MM.1S (cell line): Measurements from ENCODE around the gene SLC1A7.

ENCODE experiments used
- DNase-seq: peaks from one replicate; pipeline ENCODE4 v3.0.0-alpha.2; 2015
- H2AFZ ChIP-seq: fragments of 300-600 bp; sonication (generic); 2 replicates; pipeline ENCODE4 v1.6.0; 2016; ENCODE audit warnings: antibody characterized with exemption, low read length
- H3F3A ChIP-seq: fragments of 300-600 bp; sonication (generic); 2 replicates; pipeline ENCODE4 v1.6.1; 2016; ENCODE audit warnings: mild to moderate bottlenecking, antibody characterized with exemption, low read length, moderate library complexity, mixed read lengths; ENCODE audit not compliant: insufficient read depth
- H3K27ac ChIP-seq: fragments of 300-600 bp; sonication (generic); 2 replicates; pipeline ENCODE4 v1.5.1; 2016; ENCODE audit warnings: mild to moderate bottlenecking, low read length
- H3K27me3 ChIP-seq: fragments of 300-600 bp; sonication (generic); replicated peaks from 2 replicates; pipeline ENCODE4 v1.6.0; 2016; ENCODE audit warnings: low read length; ENCODE audit not compliant: insufficient read depth
- H3K36me3 ChIP-seq: fragments of 300-600 bp; sonication (generic); replicated peaks from 2 replicates; pipeline ENCODE4 v1.6.1; 2016; ENCODE audit warnings: mild to moderate bottlenecking, low read length, mixed read lengths; ENCODE audit not compliant: insufficient read depth
- H3K4me1 ChIP-seq: fragments of 300-600 bp; sonication (generic); 2 replicates; pipeline ENCODE4 v1.6.1; 2016; ENCODE audit warnings: low read length, mixed read lengths
- H3K4me2 ChIP-seq: fragments of 300-600 bp; sonication (generic); 2 replicates; pipeline ENCODE4 v1.6.0; 2016; ENCODE audit warnings: low read depth, low read length
- H3K4me3 ChIP-seq: fragments of 300-600 bp; sonication (generic); 2 replicates; pipeline ENCODE4 v1.5.1; 2016; ENCODE audit warnings: low read length, mixed read lengths
- H3K79me2 ChIP-seq: fragments of 300-600 bp; sonication (generic); 2 replicates; pipeline ENCODE4 v1.6.1; 2016; ENCODE audit warnings: mixed run types, low read length, mixed read lengths
- H3K9ac ChIP-seq: fragments of 300-600 bp; sonication (generic); 2 replicates; pipeline ENCODE4 v1.6.1; 2016; ENCODE audit warnings: low read length, mixed read lengths
- H3K9me2 ChIP-seq: fragments of 300-600 bp; sonication (generic); replicated peaks from 2 replicates; pipeline ENCODE4 v1.6.1; 2016; ENCODE audit warnings: mild to moderate bottlenecking, low read length, mixed read lengths; ENCODE audit not compliant: insufficient read depth
- H3K9me3 ChIP-seq: fragments of 300-600 bp; sonication (generic); replicated peaks from 2 replicates; pipeline ENCODE4 v1.6.1; 2016; ENCODE audit warnings: mild to moderate bottlenecking, low read length, mixed read lengths; ENCODE audit not compliant: insufficient read depth
- H4K20me1 ChIP-seq: fragments of 300-600 bp; sonication (generic); 2 replicates; pipeline ENCODE4 v1.6.1; 2016; ENCODE audit warnings: mild to moderate bottlenecking, low read length, moderate library complexity, mixed read lengths; ENCODE audit not compliant: insufficient read depth
- CTCF ChIP-seq: fragments of 300-600 bp; sonication (generic); IDR thresholded peaks from 2 replicates; pipeline ENCODE4 v1.5.1; 2016; ENCODE audit warnings: antibody characterized with exemption, low read length, mixed read lengths
- EZH2 ChIP-seq: fragments of 300-600 bp; sonication (generic); optimal IDR thresholded peaks from 2 replicates; pipeline ENCODE3; 2017; ENCODE audit warnings: low read depth, mild to moderate bottlenecking, antibody characterized with exemption, low read length, mixed read lengths
- EZH2phosphoT487 ChIP-seq: fragments of 300-600 bp; sonication (generic); IDR thresholded peaks from 2 replicates; pipeline ENCODE4 v1.6.1; 2018; ENCODE audit warnings: antibody characterized with exemption, low read length

The SLC1A7 gene

GRCh38 chr1:53093451-53093754 is 49.0 kb downstream of the SLC1A7 start:
- Histone ChIP-seq H3K4me2 (no peak overlapping the region), H3K4me3 (no peak overlapping the region), H3K27me3 (peaks cover 5% of the 10 kb centered on the region), H3K27ac (no peak overlapping the region), H3K4me1 (no peaks in the 10 kb centered on the region), H3K9ac (no peak overlapping the region), H3F3A (no peaks in the 10 kb centered on the region), H3K9me3 (no peaks in the 10 kb centered on the region), H3K9me2 (no peaks in the 10 kb centered on the region), H3K79me2 (no peaks in the 10 kb centered on the region), H2AFZ (no peak overlapping the region), H4K20me1 (no peaks in the 10 kb centered on the region), H3K36me3 (no peaks in the 10 kb centered on the region)
- TF ChIP-seq CTCF = no peak
- no peak for TF ChIP-seq EZH2
- TF ChIP-seq EZH2phosphoT487 = no peak
- DNase-seq = no peak

- H3K9me2 ChIP-seq = no peaks in the 10 kb centered on the region
- no peak overlapping the region for H2AFZ ChIP-seq
- no peak for DNase-seq
- no peaks in the 10 kb centered on the region for H3K9me3 ChIP-seq
- peaks cover 5% of the 10 kb centered on the region for H3K27me3 ChIP-seq
- TF ChIP-seq CTCF (no peak), EZH2phosphoT487 (no peak), EZH2 (no peak)
- no peak overlapping the region for H3K4me2 ChIP-seq
- H4K20me1 ChIP-seq = no peaks in the 10 kb centered on the region
- no peaks in the 10 kb centered on the region for H3K36me3 ChIP-seq
- no peaks in the 10 kb centered on the region for H3F3A ChIP-seq
- H3K9ac ChIP-seq = no peak overlapping the region
- no peaks in the 10 kb centered on the region for H3K4me1 ChIP-seq
- H3K79me2 ChIP-seq = no peaks in the 10 kb centered on the region
- H3K4me3 ChIP-seq = no peak overlapping the region
- H3K27ac ChIP-seq = no peak overlapping the region
Measured at GRCh38 chr1:53092659-53093450, 49.6 kb downstream of the SLC1A7 start.

- Histone ChIP-seq H3K9me3 (no peaks in the 10 kb centered on the region), H3K4me3 (no peak overlapping the region), H3K36me3 (no peaks in the 10 kb centered on the region), H3K27ac (no peak overlapping the region), H4K20me1 (no peaks in the 10 kb centered on the region), H3K9me2 (no peaks in the 10 kb centered on the region), H2AFZ (no peak overlapping the region), H3K27me3 (peaks cover 5% of the 10 kb centered on the region), H3K4me1 (no peaks in the 10 kb centered on the region), H3F3A (no peaks in the 10 kb centered on the region), H3K9ac (no peak overlapping the region), H3K79me2 (no peaks in the 10 kb centered on the region), H3K4me2 (no peak overlapping the region)
- TF ChIP-seq CTCF (no peak), EZH2phosphoT487 (no peak), EZH2 (no peak)
- no peak for DNase-seq
Measured at GRCh38 chr1:53091841-53092645, 50.4 kb downstream of the SLC1A7 start.
